NCI-H526 (cell line): Measurements from ENCODE around the gene HLA-DMB.

Experiments used
- DNase-seq, 2 experiments: peaks; one replicate each; lab custom pipeline; 2025; lab: John Stamatoyannopoulos, UW

The HLA-DMB gene

DNA sequence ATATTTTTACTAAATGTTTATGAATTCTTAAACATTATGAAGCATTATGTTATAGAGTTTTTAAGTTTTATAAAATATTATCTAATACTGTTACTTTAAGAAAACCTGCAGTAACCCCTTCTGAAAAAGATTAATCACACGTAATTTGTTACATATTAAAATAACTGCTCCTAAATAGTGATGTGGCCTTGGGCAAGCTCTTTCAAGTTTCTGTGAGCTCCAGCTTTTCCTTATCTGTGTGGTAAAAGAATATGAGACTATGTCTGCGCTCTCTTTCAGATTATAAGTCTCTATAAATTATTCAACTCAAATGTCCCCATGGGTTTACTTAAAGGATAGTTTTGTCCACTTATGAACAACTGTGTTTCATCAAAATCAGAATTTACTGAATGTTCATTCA is 31.9 kb downstream of the HLA-DMB start:
- no peak for DNase-seq

DNA sequence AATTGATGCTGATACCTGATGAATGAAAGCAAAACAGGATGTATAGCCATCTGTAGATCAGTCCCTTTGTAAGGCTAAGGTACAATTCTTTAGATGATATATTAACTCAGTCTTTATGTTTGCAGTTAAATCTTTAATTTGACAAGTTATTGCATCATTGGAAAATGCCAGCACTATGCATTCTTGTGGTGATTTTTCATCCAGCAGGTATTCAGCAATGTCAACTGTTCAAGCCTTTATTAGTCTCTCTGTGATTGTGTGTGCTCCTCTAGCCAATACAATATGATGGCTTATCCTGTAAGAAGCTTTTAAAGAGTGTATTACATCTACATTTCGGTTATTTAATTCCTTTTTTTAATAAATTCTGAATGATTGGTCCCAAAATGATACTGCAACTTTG is 34.3 kb downstream of the HLA-DMB start:
- DNase-seq = no peak

DNA sequence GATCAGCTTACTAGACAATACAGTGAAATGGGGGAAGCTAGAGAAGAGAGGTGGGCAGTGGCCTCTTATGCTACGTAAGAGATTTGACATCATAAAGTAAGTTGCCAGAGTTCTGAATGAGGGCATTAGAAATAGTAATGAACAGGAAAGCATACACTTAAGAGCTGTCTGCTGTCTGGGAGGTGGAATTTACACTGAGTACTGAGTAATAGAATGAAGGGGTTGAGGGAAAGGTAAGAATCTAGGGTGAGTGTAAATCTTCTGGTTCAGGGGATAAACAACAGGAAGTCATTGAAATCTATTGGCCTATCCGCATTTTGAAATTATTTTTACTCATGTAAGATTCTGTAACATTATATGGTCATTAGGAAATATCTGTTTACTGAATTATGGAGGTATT is 35.8 kb downstream of the HLA-DMB start:
- DNase-seq = no peak

DNA sequence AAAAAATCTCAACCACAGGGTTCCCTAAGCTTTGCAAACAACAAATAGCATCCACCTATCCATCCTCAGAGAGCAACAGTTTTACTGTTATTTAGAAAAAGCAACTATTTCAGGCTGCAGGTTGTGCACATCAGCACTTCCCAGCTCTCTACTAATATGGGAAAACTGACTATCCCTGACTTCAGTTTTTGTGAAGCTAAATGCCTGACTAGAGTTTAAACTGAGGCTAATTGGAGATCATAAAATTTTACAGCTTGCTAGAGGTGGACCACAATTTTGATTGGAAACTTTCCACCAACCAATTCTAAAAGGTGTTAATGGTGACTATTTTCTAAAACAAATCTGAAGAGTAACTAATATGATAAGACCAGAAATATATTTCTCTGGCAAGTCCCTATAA is 36.9 kb downstream of the HLA-DMB start:
- no peak for DNase-seq

DNA sequence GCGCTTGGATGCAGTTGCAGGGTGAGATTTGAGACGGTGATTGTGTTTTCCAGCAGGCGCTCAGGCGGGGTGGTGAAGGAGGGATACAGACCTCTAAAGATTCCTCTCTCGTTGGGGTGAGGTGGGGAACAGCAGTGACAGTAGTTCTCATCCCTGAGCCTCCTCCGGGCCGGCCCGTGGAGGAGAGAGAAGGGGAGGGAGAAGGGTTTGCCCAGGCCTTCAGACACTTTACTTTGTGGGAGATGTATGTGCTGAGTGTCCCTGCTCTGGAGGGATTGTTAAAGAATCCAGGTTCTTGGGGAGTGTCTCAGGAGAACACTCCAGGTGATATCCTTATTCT is 45.9 kb downstream of the HLA-DMB start:
- DNase-seq = no peak

DNA sequence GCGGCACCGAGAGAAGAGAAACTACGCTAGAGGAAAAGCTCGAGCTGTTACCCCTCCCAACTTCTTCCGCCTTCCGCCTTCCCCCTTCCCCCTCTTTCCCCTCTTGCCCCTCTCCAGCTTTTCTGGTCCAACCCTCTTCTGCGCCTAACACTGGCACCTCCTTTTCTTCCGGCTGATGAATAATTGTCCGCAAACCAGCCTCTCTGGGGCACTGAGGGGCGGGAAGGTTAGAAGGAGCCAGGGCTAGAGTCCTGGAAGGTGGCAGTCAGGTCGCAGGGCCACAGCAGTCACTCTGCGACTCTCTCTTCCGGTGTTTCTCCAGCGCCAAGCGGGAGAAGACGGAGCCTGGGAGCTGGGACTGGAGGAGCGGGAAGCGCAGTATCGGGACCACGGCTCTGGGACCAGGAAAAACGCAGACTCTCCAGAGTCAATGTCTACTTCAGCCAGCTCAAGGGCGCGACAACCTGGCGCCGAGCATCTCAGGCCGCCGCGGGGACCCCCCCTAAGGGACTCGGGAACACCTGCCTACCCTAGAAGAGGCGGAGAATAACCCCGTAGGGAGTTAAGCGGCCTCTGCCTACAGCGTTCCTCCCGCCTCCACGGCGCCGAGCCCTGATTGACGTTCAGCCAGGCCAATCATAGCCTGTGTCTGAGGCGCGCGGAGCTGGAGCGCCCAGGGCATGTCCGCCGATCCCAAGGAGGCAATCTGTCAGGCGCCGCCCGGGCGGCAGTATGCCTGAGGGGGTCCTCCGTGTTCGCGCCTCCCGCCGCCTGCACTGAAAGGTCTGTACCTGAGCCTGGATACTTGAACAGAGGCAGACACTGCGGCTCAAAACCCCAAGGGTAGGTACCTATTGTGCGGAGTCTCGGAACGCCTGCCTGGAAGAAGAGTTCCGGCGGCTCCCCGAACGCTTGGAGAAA is 46.5 kb downstream of the HLA-DMB start:
- DNase-seq = peak; percentile 93 to 96

DNA sequence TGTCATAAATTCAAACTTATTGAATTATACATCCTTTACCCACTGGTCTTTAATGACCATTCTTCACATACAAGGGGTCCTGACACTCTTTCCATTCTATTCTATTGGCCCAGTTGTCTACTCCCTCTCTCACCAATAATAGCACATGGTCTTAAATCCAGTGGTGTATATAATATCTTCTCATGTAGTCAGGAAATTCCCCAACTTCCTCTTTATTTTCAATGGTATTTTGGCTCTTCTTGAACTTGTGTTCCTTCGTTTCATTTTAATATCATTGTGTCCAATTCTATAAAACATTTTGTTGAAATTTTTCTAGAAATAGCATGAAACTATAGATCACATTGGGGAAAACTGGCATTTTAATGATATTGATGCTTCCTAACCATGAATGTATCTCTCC is 50.0 kb downstream of the HLA-DMB start:
- DNase-seq = no peak

DNA sequence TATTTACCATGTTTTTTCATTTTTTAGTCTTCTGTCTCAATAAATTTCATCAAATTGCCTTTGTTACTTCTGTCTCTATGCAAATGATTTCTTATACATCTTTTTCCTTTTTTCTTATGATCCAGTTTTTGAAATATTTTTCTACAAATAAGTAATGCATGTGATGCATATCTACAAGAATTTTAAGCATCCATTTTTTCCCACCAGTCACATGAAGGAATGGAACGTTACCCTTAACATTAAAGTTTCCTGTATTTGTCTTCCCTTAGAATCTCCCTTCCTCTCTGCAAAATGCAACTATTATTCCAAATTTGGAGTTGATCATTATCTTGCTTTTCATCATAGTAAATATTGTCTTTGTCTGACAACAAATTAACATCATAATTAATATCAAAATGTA is 51.3 kb downstream of the HLA-DMB start:
- no peak for DNase-seq

DNA sequence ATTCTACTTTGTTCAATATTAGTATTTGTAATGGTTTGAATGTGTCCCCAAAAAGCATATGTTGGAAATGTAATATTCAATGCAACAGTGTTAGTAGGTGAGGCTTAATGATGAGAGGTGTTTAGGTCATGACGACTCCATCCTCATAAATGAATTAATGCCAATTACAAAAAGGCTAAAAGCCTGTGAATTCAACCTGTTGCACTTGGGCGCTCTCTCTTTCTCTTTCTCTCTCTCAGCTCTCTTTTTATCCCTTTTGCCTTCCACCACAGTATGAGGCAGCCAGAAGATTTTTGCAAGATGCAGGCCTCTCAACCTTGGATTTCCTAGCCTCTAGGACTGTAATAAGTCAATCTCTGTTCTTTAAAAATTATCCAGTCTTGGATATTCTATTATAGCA is 52.3 kb downstream of the HLA-DMB start:
- no peak for DNase-seq

DNA sequence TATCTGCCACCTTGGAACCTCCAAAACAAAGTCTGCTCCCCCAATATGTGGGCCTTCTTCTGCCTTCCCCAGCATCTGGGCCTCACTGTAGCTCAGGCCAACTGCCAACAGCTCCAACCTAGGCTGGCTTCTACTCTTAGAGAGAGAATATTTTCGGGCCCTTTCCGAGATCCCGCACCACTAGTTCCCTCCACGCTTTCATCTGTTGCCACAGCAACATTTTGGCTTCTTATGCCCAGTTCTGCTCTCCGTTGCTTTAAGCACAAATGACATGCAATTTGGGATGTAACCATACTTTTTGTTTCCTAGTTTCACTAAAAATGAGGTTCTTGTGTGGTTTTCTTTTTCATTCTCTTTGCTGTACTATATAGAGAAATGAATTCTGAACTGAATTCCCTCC is 53.2 kb downstream of the HLA-DMB start:
- DNase-seq = no peak

DNA sequence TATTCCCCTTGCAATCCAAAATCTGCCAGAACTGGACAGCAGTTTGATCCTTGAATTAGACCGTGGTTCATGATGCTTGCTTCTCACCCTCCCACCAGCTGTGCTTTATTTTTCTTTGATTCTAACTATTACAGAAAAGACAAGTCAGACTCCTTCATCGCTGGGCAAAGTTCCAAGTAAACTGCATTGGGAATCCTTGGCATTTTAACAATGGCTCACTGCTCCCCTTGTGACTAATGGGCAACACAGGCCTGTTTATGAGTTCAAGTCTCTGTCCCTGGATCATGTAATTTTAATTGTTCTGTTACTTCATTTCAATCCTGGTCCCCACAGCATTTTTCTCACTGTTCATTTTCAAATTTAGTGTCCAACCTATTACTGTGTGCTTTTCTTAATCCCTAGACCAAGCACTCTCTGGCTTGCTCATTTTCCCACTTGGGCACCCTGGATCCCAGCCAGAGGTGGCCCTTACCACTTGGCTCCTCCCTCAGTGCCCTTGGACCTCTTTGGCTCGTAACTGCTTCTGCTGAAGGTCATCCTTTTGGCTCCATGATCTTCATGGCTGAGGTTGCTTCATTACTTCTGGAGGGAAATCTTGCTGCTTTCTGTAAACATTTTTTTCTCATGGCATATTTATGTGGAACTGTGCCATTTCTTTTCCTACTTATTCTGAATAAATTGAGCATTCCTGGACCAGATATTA is 54.0 kb downstream of the HLA-DMB start:
- DNase-seq = no peak

DNA sequence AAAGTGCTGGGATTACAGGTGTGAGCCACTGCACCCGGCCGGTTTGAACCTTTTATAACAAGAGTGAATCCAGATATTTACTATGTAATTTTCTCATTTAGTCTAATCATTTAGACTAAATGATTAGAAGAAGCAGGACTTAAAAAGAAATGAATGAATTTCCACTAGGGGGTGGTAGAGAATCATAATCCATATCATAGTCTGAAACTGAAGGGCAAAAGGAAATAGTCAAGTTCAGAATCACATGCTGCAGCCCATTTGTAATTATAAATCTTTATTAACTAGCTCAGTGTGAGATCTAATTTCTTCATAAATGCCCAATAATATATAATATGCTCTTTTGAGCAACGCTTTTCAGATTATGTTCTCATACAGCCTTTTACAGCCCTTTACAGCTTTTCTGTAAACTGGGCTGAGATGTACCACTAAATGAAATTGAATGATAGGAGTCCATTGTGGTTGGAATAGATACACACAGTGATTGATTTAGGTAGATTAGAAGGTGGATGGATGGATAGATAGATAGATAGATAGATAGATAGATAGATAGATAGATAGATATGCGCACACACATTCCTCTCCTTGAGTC is 55.0 kb downstream of the HLA-DMB start:
- DNase-seq = peak; percentile 53 to 85
